Gastrocnemius medialis (tissue), 4 donors: Measurements from ENCODE around the gene MGAT4C.

Experiments used
- POLR2A ChIP-seq, 2 donors: fragments of 450-650 bp; IDR thresholded peaks; one replicate each; pipeline ENCODE4 v1.6.1; 2017; ENCODE audit warnings: antibody characterized with exemption in 2 of 2, mild to moderate bottlenecking in 2 of 2, moderate library complexity in 2 of 2
- TF ChIP-seq, protein P1 (sequence below), 5 experiments: fragments of 450-650 bp in 3 of 5; fragments of 200-600 bp in 2 of 5; sonication (generic) in 2 of 5; IDR thresholded peaks in 4 of 5; conservative IDR thresholded peaks in 1 of 5; 1 replicate in 4 of 5; 2 replicates in 1 of 5; pipeline ENCODE4 v1.5.1; 2016 to 2019; ENCODE audit warnings: antibody characterized with exemption in 5 of 5, mild to moderate bottlenecking in 3 of 5, moderate library complexity in 3 of 5

DNA sequence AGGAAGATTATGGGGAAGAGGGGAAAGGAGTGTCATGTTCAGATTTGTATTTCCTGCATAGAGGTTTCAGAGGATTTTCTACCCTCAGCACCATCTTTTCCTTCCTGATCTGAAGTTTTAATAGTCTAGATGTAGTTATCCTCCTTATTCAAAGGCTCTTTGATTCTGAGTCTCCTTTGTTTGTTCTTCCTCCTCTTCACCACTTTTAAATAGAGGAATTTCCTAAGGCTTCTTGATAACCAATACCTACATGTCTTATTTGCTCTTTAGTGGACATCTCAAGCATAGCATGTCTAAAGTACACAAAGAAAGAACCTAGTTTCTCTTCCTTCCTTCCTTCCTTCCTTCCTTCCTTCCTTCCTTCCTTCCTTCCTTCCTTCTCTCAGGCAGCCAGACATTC is 8.3 kb downstream of the MGAT4C start:
- TF ChIP-seq, protein P1, sequence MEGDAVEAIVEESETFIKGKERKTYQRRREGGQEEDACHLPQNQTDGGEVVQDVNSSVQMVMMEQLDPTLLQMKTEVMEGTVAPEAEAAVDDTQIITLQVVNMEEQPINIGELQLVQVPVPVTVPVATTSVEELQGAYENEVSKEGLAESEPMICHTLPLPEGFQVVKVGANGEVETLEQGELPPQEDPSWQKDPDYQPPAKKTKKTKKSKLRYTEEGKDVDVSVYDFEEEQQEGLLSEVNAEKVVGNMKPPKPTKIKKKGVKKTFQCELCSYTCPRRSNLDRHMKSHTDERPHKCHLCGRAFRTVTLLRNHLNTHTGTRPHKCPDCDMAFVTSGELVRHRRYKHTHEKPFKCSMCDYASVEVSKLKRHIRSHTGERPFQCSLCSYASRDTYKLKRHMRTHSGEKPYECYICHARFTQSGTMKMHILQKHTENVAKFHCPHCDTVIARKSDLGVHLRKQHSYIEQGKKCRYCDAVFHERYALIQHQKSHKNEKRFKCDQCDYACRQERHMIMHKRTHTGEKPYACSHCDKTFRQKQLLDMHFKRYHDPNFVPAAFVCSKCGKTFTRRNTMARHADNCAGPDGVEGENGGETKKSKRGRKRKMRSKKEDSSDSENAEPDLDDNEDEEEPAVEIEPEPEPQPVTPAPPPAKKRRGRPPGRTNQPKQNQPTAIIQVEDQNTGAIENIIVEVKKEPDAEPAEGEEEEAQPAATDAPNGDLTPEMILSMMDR (IDR thresholded peaks at IDR 0.05 in 4 of 5, conservative IDR thresholded peaks at IDR 0.05 in 1 of 5) = no peak
- no peak for TF ChIP-seq POLR2A (IDR thresholded peaks at IDR 0.05)
